GM12878 (cell line): ENCODE measurements around the gene PPCS.

ENCODE experiments used
- ATF2 ChIP-seq: IDR thresholded peaks from 2 replicates; pipeline ENCODE4 v1.6.1; 2012; ENCODE audit warnings: low read length, inconsistent platforms
- CEBPB ChIP-seq, 2 experiments: fragments of 150-350 bp in 1 of 2; IDR thresholded peaks; 2 replicates each; pipeline ENCODE4 v1.6.1; 2012 to 2014; ENCODE audit warnings: low read depth in 2 of 2, low read length in 2 of 2, borderline replicate concordance in 1 of 2, inconsistent platforms in 1 of 2
- CTCF ChIP-seq, 3 experiments: IDR thresholded peaks in 2 of 3; conservative IDR thresholded peaks in 1 of 3; 2 replicates each; pipeline ENCODE4 v1.5.1; 2011; ENCODE audit warnings: low read depth in 3 of 3, low read length in 3 of 3, mild to moderate bottlenecking in 3 of 3, control low read depth in 2 of 3, moderate library complexity in 2 of 3, inconsistent platforms in 1 of 3, mixed read lengths in 1 of 3; ENCODE audit not compliant: control insufficient read depth in 2 of 3, insufficient read depth in 1 of 3; ENCODE audit errors: extremely low read depth in 1 of 3
- E2F4 ChIP-seq: IDR thresholded peaks from 2 replicates; pipeline ENCODE4 v1.6.1; 2012; ENCODE audit warnings: low read depth, low read length, improper control_type of control experiment
- HCFC1 ChIP-seq: fragments of 150-350 bp; IDR thresholded peaks from 2 replicates; pipeline ENCODE4 v1.6.1; 2014; ENCODE audit warnings: low read length
- NFIC ChIP-seq: IDR thresholded peaks from 2 replicates; pipeline ENCODE4 v1.6.1; 2012; ENCODE audit warnings: low read depth, mild to moderate bottlenecking, inconsistent platforms, low read length, moderate library complexity
- NRF1 ChIP-seq: conservative IDR thresholded peaks from 2 replicates; pipeline ENCODE4 v1.6.1; 2011; ENCODE audit warnings: mild to moderate bottlenecking, low read depth, low read length, improper control_type of control experiment
- POLR2A ChIP-seq: IDR thresholded peaks from 2 replicates; pipeline ENCODE4 v1.6.1; 2011; ENCODE audit warnings: low read depth, mild to moderate bottlenecking, low read length
- SP1 ChIP-seq: IDR thresholded peaks from one replicate; pipeline ENCODE4 v1.6.1; 2011; ENCODE audit warnings: low read depth, low read length
- SRF ChIP-seq, 2 experiments: IDR thresholded peaks; 2 replicates each; pipeline ENCODE4 v1.6.1; 2011; ENCODE audit warnings: low read depth in 2 of 2, low read length in 2 of 2, mild to moderate bottlenecking in 1 of 2, moderate library complexity in 1 of 2
- ZBTB4 ChIP-seq: fragments of 450-650 bp; formaldehyde crosslinking; IDR thresholded peaks from 2 replicates; pipeline ENCODE4 v1.4.0; 2022; ENCODE audit warnings: mild to moderate bottlenecking, moderate library complexity
- ZBTB40 ChIP-seq: fragments of 450-650 bp; IDR thresholded peaks from 2 replicates; pipeline ENCODE4 v1.6.1; 2016; ENCODE audit warnings: mild to moderate bottlenecking, moderate library complexity, borderline replicate concordance

GRCh38 chr1:42461196-42461595 is 4.9 kb downstream of the PPCS start:
- TF ChIP-seq CTCF (IDR thresholded peaks at IDR 0.05 in 2 of 3, conservative IDR thresholded peaks at IDR 0.05 in 1 of 3; ENCODE audit: control insufficient read depth in 2 of 3, extremely low read depth in 1 of 3, insufficient read depth in 1 of 3, low read depth in 3 of 3, low read length in 3 of 3), result no peak
- no peak for TF ChIP-seq ZBTB40
- TF ChIP-seq E2F4, result no peak
- no peak for TF ChIP-seq SP1
- TF ChIP-seq POLR2A, result no peak
- TF ChIP-seq NRF1, result no peak
- no peak for TF ChIP-seq NFIC
- no peak for TF ChIP-seq HCFC1
- no peak for TF ChIP-seq CEBPB (IDR thresholded peaks at IDR 0.05; ENCODE audit: borderline replicate concordance in 1 of 2, low read depth in 2 of 2, low read length in 2 of 2)
- TF ChIP-seq ATF2, result no peak
- TF ChIP-seq SRF (IDR thresholded peaks at IDR 0.05; ENCODE audit: low read depth in 2 of 2, low read length in 2 of 2), result no peak
- TF ChIP-seq ZBTB4 (CRISPR knock-in tag), result no peak
